GM12892 (cell line): ENCODE data around the gene ZSCAN32.

Source experiments
- POLR2A ChIP-seq: IDR thresholded peaks from 2 replicates; pipeline ENCODE4 v1.6.1; 2011; ENCODE audit warnings: low read depth, low read length, control low read depth
- POLR2AphosphoS5 ChIP-seq: IDR thresholded peaks from 2 replicates; pipeline ENCODE4 v1.6.1; 2011; ENCODE audit warnings: low read depth, low read length, control low read depth

DNA sequence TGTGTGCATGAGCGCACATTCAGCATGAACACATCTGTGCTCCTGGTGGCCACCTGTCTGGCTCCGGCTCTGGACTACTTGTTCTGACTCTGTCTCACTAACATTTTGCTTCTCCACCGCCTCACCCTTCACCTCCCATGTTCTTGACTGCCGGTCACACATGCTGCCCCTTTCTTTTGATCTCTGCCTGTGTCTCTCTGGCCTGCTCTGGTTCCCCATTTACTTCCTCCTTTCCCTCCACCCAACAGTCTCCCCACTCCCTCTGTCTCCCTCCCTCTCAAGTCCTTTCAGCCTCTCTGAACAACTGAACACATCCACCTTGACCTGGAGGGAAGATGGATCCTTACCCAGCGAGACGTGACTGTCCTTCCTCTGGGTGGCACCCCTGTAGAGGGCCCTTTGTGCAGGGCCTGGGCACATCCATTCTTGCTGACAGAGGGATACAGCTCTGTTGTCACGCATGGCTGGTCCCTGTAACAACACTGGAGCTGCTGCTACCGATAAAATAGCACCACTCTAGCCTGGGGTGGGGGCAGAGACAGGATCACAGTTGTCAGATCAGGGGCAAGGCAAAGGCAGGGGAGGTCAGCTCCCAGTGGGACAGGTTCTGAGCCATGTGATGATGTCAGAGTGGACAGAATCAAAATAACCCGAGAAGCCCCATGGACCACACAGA is 11.0 kb downstream of the ZSCAN32 start:
- no peak for TF ChIP-seq POLR2A
- TF ChIP-seq POLR2AphosphoS5, result no peak
